Lower leg skin (tissue), 4 donors: ENCODE data around the gene GAP43. TPM values are rescaled to one million over a fixed set of nuclear protein-coding genes. Genes with fewer than 3 reads are reported as not detected.
"Not testable (repeated sequence)": the region's sequence is repeated elsewhere in the genome, so short reads cannot be mapped to it uniquely, and the experiment has no call there.

Experiments
- DNase-seq, 2 donors: peaks; one replicate each; pipeline ENCODE4 v3.0.0-alpha.2; 2019; ENCODE audit warnings: low spot score in 2 of 2
- H3K4me3 ChIP-seq: fragments of 200-600 bp; sonication (generic); 2 replicates; pipeline ENCODE4 v1.5.1; 2017; ENCODE audit warnings: mild to moderate bottlenecking, low read depth; ENCODE audit not compliant: poor library complexity, severe bottlenecking
- CTCF ChIP-seq, 3 donors: fragments of 450-650 bp; IDR thresholded peaks; one replicate each; pipeline ENCODE4 v1.5.1; 2016; ENCODE audit warnings: antibody characterized with exemption in 3 of 3, mild to moderate bottlenecking in 3 of 3, moderate library complexity in 2 of 3
- POLR2A ChIP-seq, 2 donors: fragments of 450-650 bp; IDR thresholded peaks; one replicate each; pipeline ENCODE4 v1.6.1; 2016 to 2017; ENCODE audit warnings: antibody characterized with exemption in 2 of 2, mild to moderate bottlenecking in 1 of 2, moderate library complexity in 1 of 2
- WGBS, 2 donors: methylation state at CpG; one replicate each; pipeline ENCODE4 v1.1.5; 2018; 5-methylcytosine and 5-hydroxymethylcytosine counted together
- intact Hi-C: fragments of 100-400 bp; cut with DNase I; formaldehyde crosslinking; loops from one replicate; pipeline ENCODE4 v1.15.0; 2023; ENCODE audit warnings: low total_unique reads
- total RNA-seq, 4 donors: library from RNA; depleted of rRNA; stranded (reverse); fragments of >200 nt; gene quantifications; one replicate each; pipeline ENCODE4 v1.1.0, GENCODE V29; 2016

Gene GAP43
- total RNA-seq, 4 donors from 2014 or later = 0.13 TPM; not detected in 3

- DNase-seq = no peak
- TF ChIP-seq CTCF (IDR thresholded peaks at IDR 0.05) (no peak), POLR2A (IDR thresholded peaks at IDR 0.05) (no peak)
- H3K4me3 ChIP-seq = no peak overlapping the region
- intact Hi-C loops = no loop called here
- whole genome bisulfite sequencing, 2 donors = 78 to 81% methylated on average over 1 of the region's 1 CpG
These were observed 103.8 kb downstream of the GAP43 start for GRCh38 chr3:115727135-115727534.

GRCh38 chr3:115728013-115728412 lies 104.7 kb downstream of the GAP43 start:
- no peak for DNase-seq
- TF ChIP-seq CTCF (IDR thresholded peaks at IDR 0.05) (no peak), POLR2A (IDR thresholded peaks at IDR 0.05) (no peak)
- intact Hi-C loops = no loop called here
- H3K4me3 ChIP-seq = no peak overlapping the region

- WGBS, 2 donors = 90 to 91% methylated on average over 3 of the region's 3 CpGs
These were observed 113.0 kb downstream of the GAP43 start for GRCh38 chr3:115736341-115736740.

GRCh38 chr3:115741650-115742049 lies 118.3 kb downstream of the GAP43 start:
- no peak for TF ChIP-seq POLR2A (IDR thresholded peaks at IDR 0.05)
- TF ChIP-seq CTCF (IDR thresholded peaks at IDR 0.05) = no peak
- H3K4me3 ChIP-seq = no peak overlapping the region
- WGBS, 2 donors = 83 to 100% methylated on average over 2 to 4 of the region's 5 CpGs
- no peak for DNase-seq
- intact Hi-C loops = no loop called here

More at GRCh38 chr3:115736341-115736740, 113.0 kb downstream of the GAP43 start:
- H3K4me3 ChIP-seq, DNase-seq, intact Hi-C loops: not testable (repeated sequence)

- DNase-seq, H3K4me3 ChIP-seq, intact Hi-C loops: not testable (repeated sequence)
- WGBS, 2 donors = 78 to 81% methylated on average over 4 of the region's 4 CpGs
These were observed 121.2 kb downstream of the GAP43 start for GRCh38 chr3:115744516-115744915.

- intact Hi-C loops, H3K4me3 ChIP-seq, DNase-seq: not testable (repeated sequence)
- WGBS, 2 donors = 90 to 94% methylated on average over 1 of the region's 1 CpG
These were observed 129.7 kb downstream of the GAP43 start for GRCh38 chr3:115752978-115753377.

GRCh38 chr3:115758076-115758763 lies 134.9 kb downstream of the GAP43 start:
- H3K4me3 ChIP-seq = no peak overlapping the region
- no peak for DNase-seq
- intact Hi-C loops = no loop called here
- TF ChIP-seq POLR2A (IDR thresholded peaks at IDR 0.05) = no peak
- TF ChIP-seq CTCF (IDR thresholded peaks at IDR 0.05) = no peak
- WGBS, 2 donors = 82 to 84% methylated on average over 1 of the region's 1 CpG
